RWPE2 (cell line): ENCODE data around the gene GNRHR.
A peak's percentile ranks its signal among the peaks of the same experiment; 100 is the strongest.
"Not testable (repeated sequence)": the region's sequence is repeated elsewhere in the genome, so short reads cannot be mapped to it uniquely, and the experiment has no call there.

Experiments used
- ATAC-seq: fragments of 200-7000 bp; cut with Tn5 transposase; 3 replicates; pipeline ENCODE4 v1.9.1; 2021; ENCODE audit warnings: low read depth
- DNase-seq: peaks from one replicate; pipeline ENCODE4 v3.0.0-alpha.2; 2020; ENCODE audit warnings: low spot score
- H3K27ac ChIP-seq: fragments of 450-650 bp; 2 replicates; pipeline ENCODE4 v1.5.1; 2017; ENCODE audit warnings: mild to moderate bottlenecking; ENCODE audit not compliant: poor library complexity, severe bottlenecking
- H3K27me3 ChIP-seq: fragments of 250-450 bp; sonication (Bioruptor Pico); 2 replicates; pipeline ENCODE4 v1.5.1; 2021; ENCODE audit warnings: mild to moderate bottlenecking, moderate library complexity; ENCODE audit not compliant: insufficient read depth, poor library complexity, severe bottlenecking
- H3K36me3 ChIP-seq: fragments of 250-450 bp; sonication (Bioruptor Pico); 2 replicates; pipeline ENCODE4 v1.5.1; 2020; ENCODE audit warnings: low read depth, mild to moderate bottlenecking, moderate library complexity
- H3K4me1 ChIP-seq: fragments of 250-450 bp; sonication (Bioruptor Pico); 2 replicates; pipeline ENCODE4 v1.5.1; 2021; ENCODE audit warnings: mild to moderate bottlenecking, moderate library complexity; ENCODE audit not compliant: insufficient read depth, poor library complexity, severe bottlenecking
- H3K4me3 ChIP-seq: fragments of 250-450 bp; sonication (Bioruptor Pico); 2 replicates; pipeline ENCODE4 v1.5.1; 2021; ENCODE audit warnings: mild to moderate bottlenecking, moderate library complexity; ENCODE audit not compliant: severe bottlenecking
- H3K9me3 ChIP-seq: fragments of 250-450 bp; sonication (Bioruptor Pico); 2 replicates; pipeline ENCODE4 v1.5.1; 2021; ENCODE audit warnings: mild to moderate bottlenecking, moderate library complexity; ENCODE audit not compliant: severe bottlenecking
- CTCF ChIP-seq: fragments of 450-650 bp; IDR thresholded peaks from one replicate; pipeline ENCODE4 v1.5.1; 2017; ENCODE audit warnings: mild to moderate bottlenecking, moderate library complexity; ENCODE audit not compliant: poor library complexity, severe bottlenecking

The GNRHR gene

DNA sequence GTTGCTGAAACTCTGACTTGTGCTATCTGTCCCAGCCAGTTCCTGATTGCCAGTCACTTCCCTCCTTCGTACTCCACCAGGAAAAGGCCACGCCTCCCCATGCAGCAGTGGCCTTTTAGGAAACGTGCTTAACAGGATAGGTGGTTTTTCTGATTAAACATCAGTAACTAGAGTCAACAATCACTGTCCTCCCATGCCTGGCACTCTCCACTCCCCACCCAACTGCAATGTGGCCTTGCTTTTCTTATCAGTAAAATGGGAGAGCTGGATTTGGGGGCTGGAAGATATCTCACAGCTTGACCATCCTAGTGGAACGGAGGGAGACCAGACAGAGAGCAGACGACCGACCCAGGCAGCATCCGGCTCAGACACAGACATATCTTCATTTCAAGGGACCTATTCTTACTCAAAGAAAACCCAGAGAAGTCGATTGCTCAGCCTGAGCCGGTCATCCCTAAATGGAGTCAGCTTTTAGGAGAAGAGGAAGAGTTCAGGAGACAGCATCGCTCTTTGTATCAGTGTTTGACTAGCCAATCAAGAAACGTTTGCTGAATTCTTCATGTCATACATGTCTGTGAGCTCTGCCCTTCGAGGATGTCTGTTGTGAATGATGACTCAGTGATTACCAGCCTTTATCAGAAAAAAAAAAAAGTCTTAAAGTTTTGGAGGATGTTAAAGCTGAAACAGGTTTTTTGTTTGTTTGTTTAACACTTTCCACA lies 40.5 kb downstream of the GNRHR start:
- no peak overlapping the region for H3K4me3 ChIP-seq
- H3K27ac ChIP-seq = peak overlapping the region; percentile 48
- peak; percentile 66 for ATAC-seq
- H3K27me3 ChIP-seq = no peaks in the 10 kb centered on the region
- H3K36me3 ChIP-seq = 0 out of 2 replicates have a peak, but pooled peaks cover 3% of the 10 kb centered on the region
- no peaks in the 10 kb centered on the region for H3K9me3 ChIP-seq
- TF ChIP-seq CTCF = no peak
- no peak for DNase-seq
- peaks cover 20% of the 10 kb centered on the region for H3K4me1 ChIP-seq

DNA sequence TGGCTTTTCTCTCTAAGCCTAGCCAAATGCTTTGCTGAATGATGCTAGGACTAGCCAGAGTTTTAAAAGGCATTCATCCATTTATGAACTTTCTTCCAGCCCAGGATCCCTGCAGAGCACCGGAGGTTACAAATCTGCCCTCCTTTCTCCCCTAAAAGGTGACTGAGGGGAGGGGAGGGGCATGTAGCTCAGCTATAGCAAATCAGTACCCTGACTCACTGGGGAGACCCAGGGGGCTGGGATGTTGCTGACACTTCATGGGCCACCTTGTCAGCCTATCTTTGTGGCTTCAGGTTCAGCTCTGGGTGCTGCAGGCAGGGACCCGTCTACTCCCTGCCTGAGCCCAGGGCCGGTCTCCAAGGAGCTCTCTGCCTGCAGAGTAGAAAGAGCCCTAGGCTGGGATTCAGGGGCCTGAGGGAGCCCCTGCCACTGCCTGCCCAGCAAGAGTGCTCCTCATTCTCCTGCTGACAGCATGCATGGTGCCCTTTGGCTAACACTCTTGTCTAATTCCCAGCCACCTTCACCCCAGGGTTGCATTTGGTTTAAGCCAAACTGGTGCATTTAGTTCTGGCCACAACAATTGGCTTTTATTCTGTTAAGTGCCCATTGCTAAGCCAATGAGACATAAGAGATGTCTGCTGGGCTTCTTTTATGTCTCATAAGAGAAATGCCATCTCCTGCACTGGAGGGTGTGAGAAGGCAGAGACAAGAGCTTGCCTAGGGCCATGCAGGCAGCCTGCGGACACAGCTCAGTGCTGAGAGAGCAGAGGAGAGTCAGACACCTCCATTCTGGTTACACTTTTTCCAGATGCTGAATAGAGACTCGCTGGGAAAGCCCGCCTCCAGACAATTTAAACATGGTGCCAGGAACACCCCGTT lies 41.3 kb downstream of the GNRHR start:
- no peaks in the 10 kb centered on the region for H3K9me3 ChIP-seq
- H3K27ac ChIP-seq = peak overlapping the region; percentile 48
- 0 out of 2 replicates have a peak, but pooled peaks cover 3% of the 10 kb centered on the region for H3K36me3 ChIP-seq
- no peak overlapping the region for H3K4me3 ChIP-seq
- DNase-seq = no peak
- H3K27me3 ChIP-seq = no peaks in the 10 kb centered on the region
- no peak for TF ChIP-seq CTCF
- H3K4me1 ChIP-seq = peaks cover 20% of the 10 kb centered on the region
- ATAC-seq = peak; percentile 15; the same call in 2 of the 3 replicates

- H3K27me3 ChIP-seq = no peaks in the 10 kb centered on the region
- DNase-seq = no peak
These were observed 42.1 kb downstream of the GNRHR start for GRCh38 chr4:67712000-67712625.

GRCh38 chr4:67706682-67707081 lies 47.5 kb downstream of the GNRHR start:
- not testable (repeated sequence) for H3K9me3 ChIP-seq, H3K4me3 ChIP-seq, H3K27ac ChIP-seq, H3K27me3 ChIP-seq, ATAC-seq, DNase-seq
- H3K4me1 ChIP-seq = peaks cover 11% of the 10 kb centered on the region
- H3K36me3 ChIP-seq = peaks cover 32% of the 10 kb centered on the region

More at GRCh38 chr4:67712000-67712625, 42.1 kb downstream of the GNRHR start:
- peaks cover 20% of the 10 kb centered on the region for H3K4me1 ChIP-seq
- H3K4me3 ChIP-seq = no peak overlapping the region
- TF ChIP-seq CTCF = no peak
- H3K27ac ChIP-seq = peak overlapping the region; percentile 48
- no peaks in the 10 kb centered on the region for H3K9me3 ChIP-seq
- peaks cover 5% of the 10 kb centered on the region; the same call in 1 of the 2 replicates for H3K36me3 ChIP-seq
- ATAC-seq = peak; percentile 42

DNA sequence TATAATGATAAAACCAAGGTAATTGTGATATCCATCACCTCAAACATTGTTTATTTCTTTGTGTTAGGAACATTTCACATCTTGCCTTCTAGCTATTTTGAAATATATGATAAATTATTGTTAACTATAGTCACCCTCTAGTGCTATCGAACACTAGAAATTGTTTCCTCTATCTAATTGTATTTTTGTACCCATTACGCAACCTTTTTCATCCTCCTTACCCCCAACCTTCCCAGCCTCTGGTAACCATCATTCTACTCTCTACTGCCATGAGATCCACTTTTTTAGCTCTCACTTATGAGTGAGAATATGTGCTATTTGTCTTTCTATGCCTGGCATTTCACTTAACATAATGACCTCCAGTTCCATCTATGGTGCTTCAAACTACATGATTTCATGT lies 49.3 kb downstream of the GNRHR start:
- peaks cover 30% of the 10 kb centered on the region for H3K36me3 ChIP-seq
- H3K27ac ChIP-seq = no peak overlapping the region
- H3K4me3 ChIP-seq = no peak overlapping the region
- no peak for ATAC-seq
- no peak for TF ChIP-seq CTCF
- peaks cover 5% of the 10 kb centered on the region for H3K9me3 ChIP-seq
- DNase-seq = no peak
- peaks cover 13% of the 10 kb centered on the region for H3K4me1 ChIP-seq
- no peaks in the 10 kb centered on the region for H3K27me3 ChIP-seq
